HG03097 (cell line): ENCODE results near the gene C2.

Source experiments
- ATAC-seq: cut with Tn5 transposase; IDR thresholded peaks from one replicate; pipeline ENCODE4 v1.9.1; 2021; ENCODE audit not compliant: unreplicated experiment, low FRiP score

C2 gene

DNA sequence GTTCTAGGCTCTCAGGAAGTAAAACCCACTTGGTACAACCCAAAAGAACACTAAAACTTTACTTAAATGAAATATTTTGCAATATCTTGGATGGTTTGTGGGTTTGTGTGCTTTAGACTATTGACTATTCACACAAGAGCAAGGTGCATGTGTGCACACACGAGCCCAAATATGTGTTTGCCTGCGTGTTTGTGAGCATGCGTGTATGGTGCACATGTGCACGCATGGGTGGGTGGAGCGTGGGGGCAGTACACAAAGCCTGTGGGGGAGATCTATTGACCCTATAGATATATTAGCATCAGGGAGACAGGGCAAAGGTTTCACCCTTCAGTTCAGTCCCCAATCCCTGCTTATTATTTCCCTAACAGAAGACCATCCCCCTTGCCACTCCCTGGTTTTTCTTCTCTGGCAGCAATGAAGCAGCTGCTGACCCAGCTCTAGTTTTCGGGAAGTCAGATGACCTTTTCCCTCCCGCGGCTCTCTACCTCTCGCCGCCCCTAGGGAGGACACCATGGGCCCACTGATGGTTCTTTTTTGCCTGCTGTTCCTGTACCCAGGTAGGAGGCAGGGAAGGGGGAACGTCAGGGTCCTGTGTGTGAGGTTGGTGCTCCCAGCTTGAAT lies at the start of gene C2:
TSS of gene C2 (plus strand) at position 476 of the 621 bp plus-strand sequence. CDS start at position 512, 36 bp downstream.
- no peak for ATAC-seq

DNA sequence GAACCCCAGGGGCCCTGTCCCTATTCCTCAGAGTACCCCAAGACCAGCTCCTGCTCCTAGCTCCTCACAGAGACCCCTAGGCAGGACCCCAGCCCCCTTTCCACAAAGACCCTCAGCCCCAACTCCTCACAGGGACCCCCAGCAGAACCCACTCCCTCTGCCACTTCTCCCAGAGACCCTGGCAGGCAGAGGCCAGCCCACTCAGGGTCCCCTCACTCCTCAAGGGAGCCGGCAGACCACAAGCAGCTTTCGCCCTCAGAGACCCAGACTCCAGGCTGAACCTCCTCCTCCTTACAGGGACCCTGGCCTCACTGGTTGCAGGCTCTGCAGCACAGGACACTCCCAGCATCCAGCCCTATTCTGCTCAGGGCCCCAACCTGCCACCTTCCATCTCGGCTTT lies 49.3 kb upstream of the C2 start:
- ATAC-seq, result no peak

DNA sequence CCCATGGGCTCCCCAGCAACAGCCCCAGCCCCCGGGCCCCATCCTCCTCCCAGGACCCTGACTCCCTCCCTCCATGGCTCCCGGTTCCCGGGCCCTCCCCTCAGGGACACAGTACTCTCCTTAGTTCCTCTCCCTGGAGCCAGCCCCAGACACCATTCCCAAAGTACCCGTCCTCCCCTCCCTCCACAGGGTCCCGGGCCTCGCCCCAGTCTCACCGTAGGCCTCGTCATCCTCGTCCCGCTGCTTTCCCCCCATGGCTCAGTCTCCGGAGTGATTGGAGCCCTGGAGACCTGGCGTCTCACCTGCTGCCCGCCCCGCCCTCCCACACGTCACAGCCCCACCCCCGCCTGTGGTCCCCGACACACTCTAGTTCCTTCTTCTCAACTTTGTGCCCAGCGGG lies 48.8 kb upstream of the C2 start, which contains the start of gene SLC44A4:
TSS of gene SLC44A4 (minus strand) at position 272 of the 400 bp plus-strand sequence. CDS start at position 255, 17 bp downstream.
- no peak for ATAC-seq

DNA sequence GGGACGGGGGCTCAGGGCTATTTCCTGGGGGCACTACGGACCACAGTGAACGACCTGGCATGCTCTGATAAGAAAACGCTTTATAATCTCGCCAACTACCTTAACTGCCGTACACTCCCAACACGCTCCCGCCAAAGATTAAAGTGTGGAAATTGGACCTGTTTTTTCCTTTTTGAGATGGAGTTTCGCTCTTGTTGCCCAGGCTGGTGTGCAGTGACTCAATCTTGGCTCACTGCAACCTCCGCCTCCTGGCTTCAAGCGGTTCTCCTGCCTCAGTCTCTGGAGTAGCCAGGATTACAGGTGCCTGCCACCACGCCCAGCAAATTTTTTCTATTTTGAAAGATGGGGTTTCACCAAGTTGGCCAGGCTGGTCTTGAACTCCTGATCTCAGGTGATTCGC lies 48.4 kb upstream of the C2 start:
- no peak for ATAC-seq

DNA sequence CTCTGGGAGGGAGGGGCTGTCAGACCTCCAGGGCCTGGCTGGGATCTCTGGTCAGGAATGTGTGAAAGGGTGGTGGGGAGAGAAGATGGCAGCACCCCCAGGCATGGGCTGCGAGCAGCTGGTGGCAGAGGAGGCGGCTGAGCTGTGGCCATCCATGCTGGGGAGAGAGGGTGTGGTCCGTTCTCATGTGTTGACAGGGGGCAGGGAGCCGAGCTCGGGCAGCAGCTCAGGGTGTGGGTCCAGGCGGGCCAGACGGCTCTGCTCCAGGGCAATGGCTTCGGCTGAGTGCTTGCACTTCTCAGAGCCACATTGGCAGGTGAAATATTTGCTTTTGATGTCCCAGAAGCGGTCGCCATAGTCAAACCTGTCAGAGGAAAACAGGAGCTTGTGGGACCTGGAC lies 47.6 kb upstream of the C2 start:
- no peak for ATAC-seq

DNA sequence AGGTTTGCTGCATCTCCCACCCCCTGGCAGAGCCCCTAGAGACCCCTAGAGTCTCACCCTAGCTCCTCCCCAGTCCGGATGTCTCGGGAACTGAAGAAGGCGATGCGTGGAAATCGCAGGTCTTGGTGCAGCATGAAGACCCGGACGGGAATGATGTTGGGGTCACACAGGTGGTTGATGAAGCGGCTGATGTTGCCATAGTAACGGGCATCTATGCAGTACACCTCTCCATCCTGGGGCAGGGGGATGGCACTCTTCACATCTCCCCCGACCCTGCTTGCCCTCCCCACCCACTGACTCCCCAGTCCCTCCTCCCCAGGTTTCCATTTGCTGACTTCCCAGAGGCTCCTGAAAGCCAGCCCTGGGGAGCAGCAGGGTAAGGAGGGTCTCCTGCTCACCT lies 46.9 kb upstream of the C2 start:
- no peak for ATAC-seq

DNA sequence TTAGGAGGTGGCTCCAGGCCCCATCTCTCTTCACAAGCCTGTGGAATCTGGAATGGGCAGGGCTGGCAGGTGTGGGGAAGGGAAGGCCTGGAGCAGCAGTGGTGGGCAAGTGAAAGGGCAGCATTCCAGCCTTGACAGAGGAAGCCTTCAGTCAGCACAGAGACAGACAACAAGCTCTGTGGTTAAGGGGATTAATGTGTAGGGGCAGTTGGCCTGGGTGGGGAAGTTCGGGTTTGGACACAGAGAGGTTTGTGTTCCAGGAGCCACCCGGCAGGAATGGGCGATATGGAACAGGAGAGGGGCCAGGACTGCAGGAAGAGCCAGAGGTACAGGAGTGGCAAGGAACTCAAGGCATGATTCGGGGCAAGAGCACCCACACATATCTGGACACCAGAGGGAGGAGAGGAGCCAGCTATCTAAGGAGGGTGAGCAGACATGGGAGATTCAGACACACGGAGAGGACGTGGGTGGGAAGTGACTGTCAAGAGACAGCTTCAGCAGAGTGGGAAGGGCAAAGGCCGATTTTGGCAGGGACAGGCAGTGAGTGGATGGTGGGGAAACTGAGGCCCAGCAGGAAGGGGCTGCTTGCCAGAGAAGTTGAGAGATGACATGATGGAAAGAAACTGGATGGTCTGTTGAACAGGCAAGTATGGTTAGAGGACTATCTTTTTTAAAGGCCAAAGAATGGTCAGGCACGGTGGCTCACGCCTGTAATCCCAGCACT lies 46.2 kb upstream of the C2 start:
- no peak for ATAC-seq

DNA sequence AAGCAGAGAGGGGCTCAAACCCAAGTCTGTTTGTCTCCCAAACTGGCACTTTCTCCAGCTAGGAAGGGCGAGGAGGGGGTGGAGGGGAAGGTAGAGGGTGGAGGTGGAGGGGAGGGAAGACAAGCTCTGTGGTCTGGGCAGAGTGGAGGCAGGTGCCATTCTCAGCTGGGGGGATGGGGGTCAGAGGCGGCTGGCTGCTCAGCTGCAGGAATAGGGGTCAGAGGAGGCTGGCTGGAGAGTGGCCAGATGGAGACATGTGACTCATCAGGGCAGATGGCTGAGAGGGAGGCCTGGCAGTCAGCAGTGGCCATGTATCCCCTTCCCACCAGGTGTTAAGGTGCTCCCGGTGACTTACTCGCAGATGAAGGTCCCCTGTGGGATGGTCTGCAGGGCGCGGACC lies 45.2 kb upstream of the C2 start:
- ATAC-seq, result no peak

DNA sequence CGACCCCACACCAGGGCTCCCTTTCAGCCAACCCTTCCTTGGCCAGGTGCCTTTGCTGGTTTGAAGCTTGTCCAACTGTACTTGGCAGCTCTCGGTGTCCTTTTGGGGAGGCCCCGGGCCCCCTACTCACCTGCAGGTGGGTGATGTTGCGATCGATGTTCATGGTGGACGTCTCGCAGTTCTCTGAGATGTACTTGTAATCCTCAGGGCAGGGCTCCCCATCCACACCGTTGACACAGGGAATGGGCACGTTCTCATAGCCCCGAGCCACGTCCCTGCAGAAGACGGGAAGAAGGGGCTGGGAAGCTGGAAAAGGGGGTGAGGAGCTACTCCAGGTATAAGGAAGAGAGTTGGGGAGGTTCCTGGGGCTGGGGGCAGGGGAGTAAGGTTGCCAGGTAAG lies 43.8 kb upstream of the C2 start:
- no peak for ATAC-seq

DNA sequence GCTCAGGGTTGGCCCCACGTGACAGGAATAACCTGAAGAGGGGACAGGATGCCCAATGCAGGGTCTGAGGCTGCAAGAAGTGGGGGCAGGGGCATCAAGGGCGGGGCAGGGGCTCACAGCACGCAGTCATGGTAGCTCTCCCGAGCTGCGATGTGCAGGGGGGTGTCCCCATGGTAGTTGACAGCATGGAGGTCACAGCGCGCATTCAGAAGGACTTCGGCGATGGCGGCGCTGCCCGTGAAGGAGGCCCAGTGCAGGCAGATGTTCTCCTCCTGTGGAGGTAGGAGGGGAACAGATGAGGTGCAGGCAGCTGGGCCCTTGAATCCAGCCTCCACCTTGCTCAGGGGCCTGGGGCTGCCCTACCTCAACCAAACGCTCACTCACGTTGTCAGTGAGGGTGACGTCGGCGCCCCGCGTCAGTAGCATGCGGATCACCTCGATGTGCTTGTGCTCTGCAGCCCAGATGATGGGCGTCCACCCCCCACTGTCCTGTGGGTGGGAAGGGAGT lies 42.9 kb upstream of the C2 start:
- no peak for ATAC-seq

DNA sequence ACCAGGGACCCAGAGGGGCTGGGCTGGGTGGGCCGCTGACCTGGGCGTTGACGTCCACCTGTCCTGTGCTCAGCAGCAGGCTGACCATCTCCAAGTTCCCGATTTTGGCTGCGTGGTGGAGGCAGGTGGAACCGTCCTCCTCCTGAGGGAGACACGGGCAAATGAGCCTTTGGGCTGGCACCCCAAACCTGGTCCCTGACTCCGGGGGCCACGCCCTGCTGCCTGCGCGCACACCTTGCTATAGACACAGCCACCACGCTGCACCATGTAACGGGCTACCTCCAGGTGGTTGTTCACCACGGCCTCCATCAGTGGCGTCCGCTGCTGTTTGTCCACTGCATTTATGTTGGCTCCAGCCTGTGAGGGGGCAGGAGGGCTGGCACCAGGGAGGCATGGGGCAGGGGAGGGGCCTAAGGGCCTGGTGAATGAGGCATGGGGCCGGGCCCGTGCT lies 41.0 kb upstream of the C2 start:
- no peak for ATAC-seq

DNA sequence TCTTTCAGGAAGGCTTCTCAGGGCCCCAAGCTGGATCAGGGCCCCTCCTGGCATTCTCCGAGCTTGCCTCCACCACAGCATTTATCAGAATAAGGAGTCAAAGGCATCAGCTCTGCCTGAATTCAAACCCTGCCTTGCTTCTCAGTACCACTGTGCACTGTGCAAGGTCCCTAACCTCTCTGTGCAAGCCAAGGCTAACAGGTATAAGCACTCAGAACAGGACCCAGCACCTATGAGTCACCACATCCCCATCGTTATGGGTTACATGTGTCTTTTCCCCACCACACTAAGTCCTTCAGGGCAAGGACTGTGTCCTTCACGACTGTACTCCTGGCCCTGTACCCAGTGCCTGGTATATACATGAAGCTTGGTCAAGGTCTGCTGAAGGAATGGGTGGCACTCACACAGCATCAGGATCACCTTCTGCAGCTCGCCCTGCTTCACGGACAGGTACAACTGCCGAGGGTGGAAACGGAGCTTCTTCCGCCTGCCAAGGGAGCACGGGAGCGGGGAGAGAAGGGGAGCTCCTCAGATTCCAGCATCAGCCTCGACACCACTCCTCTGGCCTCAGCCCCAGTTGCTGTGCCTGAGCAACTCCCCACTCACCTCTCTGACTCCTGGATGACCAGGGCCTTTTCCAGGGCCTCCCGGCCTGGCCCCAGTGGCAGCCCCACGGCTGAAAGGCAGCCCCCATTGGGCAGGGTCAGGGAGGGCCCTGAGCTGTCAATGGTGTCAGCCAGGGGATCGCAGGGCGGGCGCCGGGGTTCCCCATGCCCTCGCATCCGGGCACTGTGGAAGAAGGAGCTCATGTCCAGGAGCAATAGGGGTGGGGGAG lies 40.1 kb upstream of the C2 start:
- ATAC-seq, result no peak

DNA sequence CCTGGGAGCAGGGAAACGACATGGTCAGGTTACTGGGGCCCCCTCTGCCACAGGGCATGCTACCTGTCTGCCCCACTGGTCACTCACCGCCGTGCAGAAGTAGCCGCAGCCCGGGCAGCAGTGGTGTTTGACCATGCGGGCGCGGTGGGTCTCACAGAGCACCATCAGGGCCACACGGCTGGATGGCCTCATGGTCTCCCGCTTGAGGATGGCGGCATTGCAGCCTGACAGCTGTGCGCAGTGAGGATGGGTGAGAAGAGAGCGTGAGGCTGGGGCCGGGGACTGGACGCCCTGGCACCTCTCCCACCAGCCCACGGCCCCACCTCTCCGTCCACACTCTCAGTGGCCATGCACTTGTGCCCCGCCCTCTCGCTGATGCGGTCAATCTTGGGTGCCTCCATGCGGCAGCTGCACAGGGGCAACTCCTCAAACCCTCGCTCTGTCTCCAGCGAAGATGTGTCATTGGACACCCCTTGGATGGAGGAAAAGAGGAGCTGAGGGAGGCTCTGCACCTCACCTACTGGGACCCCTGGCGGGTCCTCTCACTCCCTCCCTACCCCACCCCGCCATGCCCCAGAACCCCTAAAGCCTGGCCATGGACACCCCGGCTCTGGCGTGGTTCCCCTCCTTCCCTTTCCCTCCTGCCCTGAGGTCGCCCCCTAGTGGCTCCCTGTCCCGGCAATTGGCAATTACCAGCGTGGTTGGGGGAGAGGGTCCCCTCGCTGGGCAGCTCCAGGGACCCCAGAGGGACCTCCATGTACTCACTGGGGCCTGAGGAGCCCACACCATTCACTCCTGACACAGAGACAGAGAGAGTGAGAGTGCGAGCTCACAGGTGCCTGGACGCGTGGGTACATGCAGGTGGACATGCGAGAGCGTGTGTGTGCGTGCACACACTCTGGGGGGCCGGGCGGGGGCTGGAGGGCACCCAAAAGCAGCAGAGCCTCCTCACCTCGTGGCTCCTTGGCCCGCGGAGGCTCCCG lies 39.0 kb upstream of the C2 start:
- no peak for ATAC-seq

DNA sequence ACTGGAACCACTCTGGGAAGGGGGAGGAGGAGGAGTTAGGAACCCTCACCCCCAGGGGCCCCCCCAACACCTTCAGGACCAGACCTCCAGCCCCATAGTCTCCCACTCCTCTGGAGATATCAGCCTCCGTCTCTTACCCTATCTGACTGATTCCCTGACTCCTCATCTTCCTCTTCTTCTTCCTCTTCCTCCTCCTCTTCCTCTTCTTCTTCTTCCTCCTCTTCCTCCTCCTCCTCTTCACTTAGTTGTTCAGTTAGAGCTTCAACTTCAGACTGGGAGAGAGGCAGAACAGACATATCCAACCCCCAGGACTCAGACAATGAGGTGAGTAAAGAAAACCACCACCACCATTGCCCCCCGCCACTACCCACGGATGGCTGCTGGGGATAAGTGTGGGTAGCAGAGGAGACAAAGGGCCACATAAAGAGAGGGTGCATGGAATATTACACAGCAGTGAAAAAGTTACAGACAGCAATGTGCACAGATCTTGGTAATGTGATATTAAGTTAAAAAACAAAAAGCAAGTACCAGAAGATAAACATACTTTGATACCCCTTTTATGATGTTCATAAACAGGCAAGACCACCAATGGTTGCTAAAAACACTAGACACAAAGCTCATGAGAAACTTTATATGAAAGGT lies 38.1 kb upstream of the C2 start:
- ATAC-seq, result no peak

DNA sequence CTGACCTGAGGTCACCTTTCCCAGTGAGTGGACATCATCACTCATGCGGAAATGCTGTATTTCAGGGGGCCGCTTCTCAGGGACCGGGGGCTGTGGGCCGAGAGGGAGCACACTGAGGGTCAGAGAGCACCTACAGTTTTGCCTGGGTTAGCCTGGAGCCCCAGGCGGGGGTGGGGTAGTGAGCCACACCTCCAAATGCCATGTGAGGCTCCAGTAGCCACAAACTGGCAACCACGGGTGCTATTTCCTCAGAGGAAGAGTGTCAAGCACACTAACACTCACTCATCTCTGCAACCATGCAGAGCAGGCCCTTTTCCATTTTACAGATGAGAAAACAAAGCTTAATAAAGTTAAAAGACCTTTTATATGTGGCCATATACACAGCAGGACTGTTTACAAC lies 34.7 kb upstream of the C2 start:
- no peak for ATAC-seq

DNA sequence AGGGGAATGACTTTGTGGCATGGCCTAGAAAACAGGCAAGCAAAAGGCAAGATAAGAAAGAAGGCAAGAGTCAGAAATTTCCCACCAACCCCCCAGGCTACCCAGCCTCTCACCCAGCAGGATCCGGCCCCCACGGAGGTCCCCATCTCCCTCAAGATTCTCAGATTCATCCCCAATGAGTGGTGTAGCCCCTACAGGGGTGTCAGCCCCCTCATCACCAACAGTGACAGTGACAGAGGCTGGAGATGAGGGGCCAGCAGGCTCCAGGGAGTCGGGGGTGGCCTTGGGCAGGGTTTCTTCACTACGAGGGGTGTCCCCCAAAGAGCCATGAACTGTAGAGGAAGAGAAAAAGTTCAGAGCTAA lies 31.0 kb upstream of the C2 start:
- no peak for ATAC-seq

DNA sequence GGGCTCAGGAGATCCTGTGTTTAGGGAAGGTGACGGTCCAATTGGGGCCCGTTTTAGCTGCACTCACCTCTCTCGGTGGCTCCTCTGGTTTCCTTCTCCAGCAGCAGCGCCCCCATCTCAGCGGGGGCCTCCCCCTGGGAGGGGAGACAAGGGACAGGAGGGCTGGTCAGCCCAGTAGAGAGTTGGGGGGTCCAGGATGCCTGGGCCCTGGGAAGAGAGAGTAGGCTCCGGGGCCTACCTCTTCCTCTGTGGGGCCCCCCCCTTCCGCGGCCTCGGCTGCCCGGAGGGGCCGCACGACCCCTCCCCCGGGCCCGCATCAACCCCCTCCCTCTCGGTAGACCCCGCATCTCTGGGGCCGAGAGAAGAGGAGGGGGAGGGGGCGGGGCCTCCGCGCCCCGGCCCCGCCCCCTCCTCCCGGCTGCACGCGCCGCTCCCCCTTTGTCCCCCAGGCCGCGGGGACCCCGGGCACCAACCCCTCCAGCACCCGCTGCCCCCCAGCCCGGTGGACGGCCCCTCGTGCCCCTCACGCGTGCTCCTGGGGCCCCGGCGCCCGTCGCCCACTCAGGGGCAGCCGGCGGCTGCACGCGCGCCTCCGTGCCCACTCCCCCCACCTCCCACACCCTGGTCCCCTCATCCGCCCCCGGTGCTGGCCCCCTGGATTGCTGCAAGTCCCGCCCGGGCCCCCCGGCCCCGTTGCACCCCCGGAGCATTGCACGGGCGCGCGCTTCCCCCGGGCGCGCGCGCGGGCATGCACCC lies 30.5 kb upstream of the C2 start:
- no peak for ATAC-seq

DNA sequence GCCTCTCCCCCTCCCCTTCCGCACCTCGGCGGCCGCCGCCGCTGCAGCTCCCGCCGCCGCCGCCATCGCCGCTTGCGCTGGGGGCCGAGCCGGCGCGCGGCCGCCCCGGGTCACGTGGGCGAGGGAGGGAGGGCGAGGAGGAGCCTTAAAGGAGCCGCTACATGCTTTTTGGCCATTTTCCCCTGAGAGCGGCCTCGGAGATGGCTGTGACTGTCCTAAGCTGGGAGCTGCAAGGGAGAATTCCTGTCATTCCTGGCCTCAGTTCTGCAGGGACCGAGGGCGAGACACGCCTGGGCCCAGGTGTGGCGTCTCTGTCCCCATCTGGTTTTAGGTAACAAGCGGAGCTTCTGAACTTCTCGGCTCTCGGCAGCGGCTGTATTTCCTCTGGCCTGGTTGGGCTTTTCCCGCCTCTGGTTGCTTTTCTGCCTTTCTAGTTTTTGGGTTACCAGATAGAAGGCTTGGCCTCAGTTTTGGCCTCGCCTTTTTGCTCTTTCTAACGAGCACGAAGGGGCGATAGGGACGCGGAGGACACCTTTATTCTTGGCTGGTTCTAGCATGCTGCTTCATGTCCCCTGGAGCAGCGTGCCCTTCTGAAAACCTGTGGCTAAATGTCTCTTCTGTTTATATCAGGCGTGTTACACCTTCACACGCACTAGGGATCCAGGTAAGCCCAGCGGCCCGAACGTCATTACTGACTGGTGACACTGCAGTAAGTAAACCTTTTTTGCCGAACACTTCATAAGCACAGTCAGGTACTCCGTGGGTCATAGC lies 29.7 kb upstream of the C2 start, which contains the start of gene EHMT2:
TSS of gene EHMT2 (minus strand) at position 87 of the 771 bp plus-strand sequence. CDS start at position 66, 21 bp downstream.
- ATAC-seq, result peak; percentile 42
